DND-41 (cell line): ENCODE data around the gene NLRP12.

Experiments used
- ATAC-seq: fragments of 200-7000 bp; cut with Tn5 transposase; 3 replicates; pipeline ENCODE4 v1.9.1; 2021; ENCODE audit warnings: low read depth; ENCODE audit not compliant: insufficient read depth
- DNase-seq: peaks from one replicate; pipeline ENCODE4 v3.0.0-alpha.2; 2020
- H2AFZ ChIP-seq: 2 replicates; pipeline ENCODE4 v1.6.0; 2012; ENCODE audit warnings: low read depth, low read length
- H3K27ac ChIP-seq: 2 replicates; pipeline ENCODE4 v1.5.1; 2012; ENCODE audit warnings: low read length, inconsistent platforms
- H3K27me3 ChIP-seq: fragments of 200-600 bp; sonication (generic); 2 replicates; pipeline ENCODE4 v1.6.0; 2012; ENCODE audit warnings: low read length, mild to moderate bottlenecking, inconsistent platforms; ENCODE audit not compliant: insufficient read depth, poor library complexity
- H3K36me3 ChIP-seq: 2 replicates; pipeline ENCODE4 v1.5.1; 2012; ENCODE audit warnings: low read length, inconsistent platforms; ENCODE audit not compliant: insufficient read depth
- H3K4me1 ChIP-seq: 2 replicates; pipeline ENCODE4 v1.5.1; 2012; ENCODE audit warnings: mild to moderate bottlenecking, low read length; ENCODE audit not compliant: insufficient read depth
- H3K4me2 ChIP-seq: 2 replicates; pipeline ENCODE4 v1.6.0; 2012; ENCODE audit warnings: mild to moderate bottlenecking, moderate library complexity, low read length, inconsistent platforms; ENCODE audit not compliant: insufficient read depth
- H3K4me3 ChIP-seq, 2 experiments: fragments of 200-600 bp in 1 of 2; shearing (Covaris generic) in 1 of 2; 2 replicates each; pipeline ENCODE4 v1.5.1; 2012 to 2016; ENCODE audit warnings: inconsistent platforms in 2 of 2, low read length in 2 of 2, mild to moderate bottlenecking in 2 of 2, low read depth in 1 of 2, moderate library complexity in 1 of 2
- H3K79me2 ChIP-seq: 2 replicates; pipeline ENCODE4 v1.6.0; 2012; ENCODE audit warnings: low read length, inconsistent platforms; ENCODE audit not compliant: insufficient read depth
- H3K9ac ChIP-seq: 2 replicates; pipeline ENCODE4 v1.6.0; 2012; ENCODE audit warnings: low read depth, mild to moderate bottlenecking, inconsistent platforms, low read length, moderate library complexity
- H3K9me3 ChIP-seq: 2 replicates; pipeline ENCODE4 v1.5.1; 2012; ENCODE audit warnings: low read length, moderate library complexity, mild to moderate bottlenecking, inconsistent platforms; ENCODE audit not compliant: insufficient read depth, severe bottlenecking
- H4K20me1 ChIP-seq: 2 replicates; pipeline ENCODE4 v1.6.0; 2012; ENCODE audit warnings: low read length; ENCODE audit not compliant: insufficient read depth
- EZH2 ChIP-seq: IDR thresholded peaks from 3 replicates; pipeline ENCODE4 v1.6.1; 2012; ENCODE audit warnings: borderline replicate concordance, low read depth, mild to moderate bottlenecking, moderate library complexity, low read length, inconsistent platforms; ENCODE audit not compliant: severe bottlenecking
- TF ChIP-seq, protein P1 (sequence below): IDR thresholded peaks from 2 replicates; pipeline ENCODE4 v1.5.1; 2012; ENCODE audit warnings: borderline replicate concordance, low read length, moderate library complexity, mild to moderate bottlenecking; ENCODE audit not compliant: poor library complexity, severe bottlenecking; ENCODE audit errors: extremely low read depth

Gene NLRP12

DNA sequence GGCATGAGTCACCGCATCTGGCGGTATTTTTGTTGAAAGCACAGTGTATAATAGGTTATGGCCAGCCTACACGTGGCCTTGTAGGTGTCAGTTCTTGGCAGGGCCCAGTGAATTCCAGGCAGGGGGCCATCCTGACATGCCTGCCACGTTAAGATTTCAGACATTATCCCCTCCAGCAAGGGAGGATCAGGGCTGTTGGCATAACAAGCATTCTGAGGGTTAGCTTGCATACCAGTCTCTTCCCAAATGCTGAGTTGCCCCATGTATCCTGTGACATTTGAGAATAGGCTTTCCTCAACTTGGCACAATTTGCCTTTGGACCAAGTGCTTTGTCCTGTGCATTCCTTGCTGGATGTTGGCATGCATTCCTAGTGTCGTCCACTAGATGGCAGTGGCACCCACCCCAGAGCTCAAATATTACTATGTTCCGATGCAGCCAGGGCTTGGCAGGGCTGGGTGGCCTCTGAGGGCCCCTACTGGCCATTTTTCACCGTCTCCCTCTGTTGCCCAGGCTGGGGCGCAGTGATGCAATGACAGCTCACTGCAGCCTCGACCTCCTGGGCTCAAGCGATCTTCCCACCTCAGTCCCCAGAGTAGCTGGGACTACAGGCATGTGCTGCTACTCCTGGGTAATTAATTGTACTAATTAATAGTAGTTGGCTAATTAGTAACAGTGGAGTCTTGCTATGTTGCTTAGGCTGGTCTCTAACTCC is 31.2 kb downstream of the NLRP12 start:
- Histone ChIP-seq H3K79me2 (no peaks in the 10 kb centered on the region), H2AFZ (no peak overlapping the region), H3K4me2 (no peak overlapping the region), H3K4me1 (no peaks in the 10 kb centered on the region), H3K4me3 (no peak overlapping the region), H3K27me3 (no peaks in the 10 kb centered on the region), H3K27ac (no peak overlapping the region), H3K36me3 (no peaks in the 10 kb centered on the region), H3K9me3 (no peaks in the 10 kb centered on the region), H3K9ac (no peak overlapping the region), H4K20me1 (peaks cover 4% of the 10 kb centered on the region)
- TF ChIP-seq, protein P1, sequence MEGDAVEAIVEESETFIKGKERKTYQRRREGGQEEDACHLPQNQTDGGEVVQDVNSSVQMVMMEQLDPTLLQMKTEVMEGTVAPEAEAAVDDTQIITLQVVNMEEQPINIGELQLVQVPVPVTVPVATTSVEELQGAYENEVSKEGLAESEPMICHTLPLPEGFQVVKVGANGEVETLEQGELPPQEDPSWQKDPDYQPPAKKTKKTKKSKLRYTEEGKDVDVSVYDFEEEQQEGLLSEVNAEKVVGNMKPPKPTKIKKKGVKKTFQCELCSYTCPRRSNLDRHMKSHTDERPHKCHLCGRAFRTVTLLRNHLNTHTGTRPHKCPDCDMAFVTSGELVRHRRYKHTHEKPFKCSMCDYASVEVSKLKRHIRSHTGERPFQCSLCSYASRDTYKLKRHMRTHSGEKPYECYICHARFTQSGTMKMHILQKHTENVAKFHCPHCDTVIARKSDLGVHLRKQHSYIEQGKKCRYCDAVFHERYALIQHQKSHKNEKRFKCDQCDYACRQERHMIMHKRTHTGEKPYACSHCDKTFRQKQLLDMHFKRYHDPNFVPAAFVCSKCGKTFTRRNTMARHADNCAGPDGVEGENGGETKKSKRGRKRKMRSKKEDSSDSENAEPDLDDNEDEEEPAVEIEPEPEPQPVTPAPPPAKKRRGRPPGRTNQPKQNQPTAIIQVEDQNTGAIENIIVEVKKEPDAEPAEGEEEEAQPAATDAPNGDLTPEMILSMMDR: peak; percentile 94
- no peak for TF ChIP-seq EZH2
- DNase-seq: peak; percentile 83
- peak; percentile 100 for ATAC-seq

DNA sequence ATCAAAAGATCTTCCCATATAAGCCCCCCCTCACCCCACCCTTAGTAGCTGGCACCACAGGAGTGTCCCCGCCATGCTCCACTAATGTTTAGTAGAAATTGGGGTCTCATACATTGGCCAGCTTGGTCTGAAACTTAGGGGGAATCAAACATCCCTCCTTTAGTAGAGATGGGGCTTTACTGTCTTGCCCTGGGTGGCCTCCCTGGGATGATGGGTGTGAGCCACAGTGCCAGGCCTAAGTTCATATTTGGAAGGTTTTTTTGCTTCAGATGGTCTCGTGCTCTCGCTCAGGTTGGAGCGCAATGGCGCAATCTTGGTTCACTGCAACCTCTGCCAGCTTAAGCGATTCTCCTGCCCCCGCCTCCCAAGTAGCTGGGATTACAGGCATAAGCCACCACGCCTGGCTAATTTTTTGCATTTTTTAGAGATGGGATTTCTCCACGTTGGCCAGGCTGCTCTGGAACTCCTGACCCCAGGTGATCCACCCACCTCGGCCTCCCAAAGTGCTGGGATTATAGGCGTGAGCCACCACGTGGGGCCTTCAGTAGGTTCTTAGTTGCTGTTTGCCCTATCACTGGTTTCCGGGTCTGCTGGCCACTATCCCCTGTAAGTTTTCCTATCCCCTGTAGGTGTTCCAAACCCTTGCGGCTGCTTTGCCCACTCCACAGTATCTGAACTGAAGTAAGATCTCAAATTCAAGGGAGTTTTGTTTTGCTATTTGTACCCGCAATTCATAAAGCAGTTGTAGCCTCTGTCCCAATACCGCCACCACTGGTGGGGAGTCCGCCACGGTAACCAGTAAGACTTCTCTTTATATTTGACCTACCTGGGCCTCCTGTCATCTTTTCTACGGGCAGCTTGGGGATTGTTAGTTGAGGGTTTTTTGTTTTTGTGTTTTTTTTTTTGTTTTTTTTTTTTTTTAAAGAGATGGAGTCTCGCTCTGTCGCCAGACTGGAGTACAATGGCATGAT is 34.1 kb downstream of the NLRP12 start:
- DNase-seq: no peak
- Histone ChIP-seq H3K79me2 (no peaks in the 10 kb centered on the region), H3K4me2 (no peak overlapping the region), H3K4me3 (no peak overlapping the region), H3K4me1 (no peaks in the 10 kb centered on the region), H3K9me3 (no peaks in the 10 kb centered on the region), H3K36me3 (no peaks in the 10 kb centered on the region), H4K20me1 (peaks cover 4% of the 10 kb centered on the region), H2AFZ (no peak overlapping the region), H3K27ac (no peak overlapping the region), H3K27me3 (no peaks in the 10 kb centered on the region), H3K9ac (no peak overlapping the region)
- no peak for TF ChIP-seq EZH2
- TF ChIP-seq, protein P1: no peak
- no peak for ATAC-seq

DNA sequence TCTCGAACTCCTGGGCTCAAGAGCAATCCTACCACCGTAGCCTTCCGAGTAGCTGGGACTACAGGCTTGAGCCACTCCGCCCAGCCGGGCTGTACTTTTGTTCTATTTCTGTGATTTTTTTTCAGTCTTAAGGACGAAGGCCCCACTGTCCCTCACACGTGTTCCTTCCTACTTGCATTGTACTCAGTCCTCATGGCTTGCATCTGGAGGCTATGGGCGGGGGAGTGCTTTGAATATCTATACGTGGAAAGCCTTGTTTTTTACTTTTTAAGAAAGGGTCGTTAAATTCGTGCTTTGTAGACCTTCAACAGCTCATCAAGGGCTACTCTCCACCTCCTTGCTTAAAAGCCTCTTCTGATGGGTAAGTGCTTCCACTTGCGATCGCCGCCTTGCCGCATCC is 36.8 kb downstream of the NLRP12 start:
- no peak overlapping the region for H3K4me3 ChIP-seq
- no peaks in the 10 kb centered on the region for H3K4me1 ChIP-seq
- H3K9ac ChIP-seq: no peak overlapping the region
- no peaks in the 10 kb centered on the region for H3K36me3 ChIP-seq
- no peak for TF ChIP-seq EZH2
- TF ChIP-seq, protein P1: no peak
- ATAC-seq (no peak), DNase-seq (no peak)
- no peaks in the 10 kb centered on the region for H3K79me2 ChIP-seq
- no peaks in the 10 kb centered on the region for H3K27me3 ChIP-seq
- no peak overlapping the region for H3K27ac ChIP-seq
- no peaks in the 10 kb centered on the region for H4K20me1 ChIP-seq
- H2AFZ ChIP-seq: no peak overlapping the region
- H3K9me3 ChIP-seq: no peaks in the 10 kb centered on the region
- H3K4me2 ChIP-seq: no peak overlapping the region
